Lower lobe of right lung (tissue), 2 donors: Measurements from ENCODE around the gene ATL2. TPM values are rescaled to one million over a fixed set of nuclear protein-coding genes. Genes with fewer than 3 reads are reported as not detected.

ENCODE experiments used
- ATAC-seq, 2 donors: fragments of 200-7000 bp; cut with Tn5 transposase; one replicate each; pipeline ENCODE4 v1.9.1; 2020 to 2022; ENCODE audit warnings: mild to moderate bottlenecking in 2 of 2, moderate library complexity in 2 of 2
- DNase-seq: peaks from one replicate; pipeline ENCODE4 v3.0.0-alpha.2; 2020
- H3K27ac ChIP-seq: fragments of 200-600 bp; one replicate; pipeline ENCODE4 v1.8.0; 2022
- H3K27me3 ChIP-seq: fragments of 200-600 bp; one replicate; pipeline ENCODE4 v1.8.0; 2022; ENCODE audit warnings: low read depth
- H3K36me3 ChIP-seq: fragments of 200-600 bp; one replicate; pipeline ENCODE4 v1.8.0; 2022; ENCODE audit warnings: mild to moderate bottlenecking
- H3K4me1 ChIP-seq: fragments of 200-600 bp; one replicate; pipeline ENCODE4 v1.8.0; 2022
- H3K4me3 ChIP-seq: fragments of 200-600 bp; one replicate; pipeline ENCODE4 v1.8.0; 2022; ENCODE audit warnings: mild to moderate bottlenecking
- H3K9me3 ChIP-seq: fragments of 200-600 bp; one replicate; pipeline ENCODE4 v1.8.0; 2022
- CTCF ChIP-seq: fragments of 200-600 bp; IDR thresholded peaks from one replicate; pipeline ENCODE4 v1.8.0; 2022; ENCODE audit warnings: antibody characterized with exemption, mild to moderate bottlenecking
- intact Hi-C: fragments of 100-400 bp; cut with DNase I; formaldehyde crosslinking; loops from one replicate; pipeline ENCODE4 v1.11.0; 2022
- total RNA-seq: library from RNA; stranded (reverse); fragmentation: NEBNext Ultra II Directional; extraction: Animal tissue kit (Norgen Biotek cat#: 25700); gene quantifications from one replicate; pipeline ENCODE4 v1.2.1, GENCODE V29; 2021
- donor health status: DM: no; HTN: yes; CAD: no; lungs with severe emphysema.

The ATL2 gene
- total RNA-seq, 1 donor from 2014 or later = 62.6 TPM

GRCh38 chr2:38344813-38345212 is 32.3 kb downstream of the ATL2 start:
- DNase-seq = no peak
- ATAC-seq = no peak
- H3K36me3 ChIP-seq = peaks cover 36% of the 10 kb centered on the region
- H3K27ac ChIP-seq = no peak overlapping the region
- no peaks in the 10 kb centered on the region for H3K9me3 ChIP-seq
- no peaks in the 10 kb centered on the region for H3K4me1 ChIP-seq
- no peaks in the 10 kb centered on the region for H3K27me3 ChIP-seq
- intact Hi-C loops = no loop called here
- TF ChIP-seq CTCF = no peak
- no peak overlapping the region for H3K4me3 ChIP-seq

- DNase-seq (no peak), ATAC-seq (no peak)
- intact Hi-C loops = no loop called here
- no peaks in the 10 kb centered on the region for H3K4me1 ChIP-seq
- H3K27me3 ChIP-seq = no peaks in the 10 kb centered on the region
- H3K9me3 ChIP-seq = no peaks in the 10 kb centered on the region
- no peak overlapping the region for H3K27ac ChIP-seq
- TF ChIP-seq CTCF = no peak
- no peak overlapping the region for H3K4me3 ChIP-seq
- H3K36me3 ChIP-seq = peaks cover 43% of the 10 kb centered on the region
These were observed 33.9 kb downstream of the ATL2 start for GRCh38 chr2:38343212-38343611.

- no peak for DNase-seq
- Histone ChIP-seq H3K4me3 (no peak overlapping the region), H3K27me3 (no peaks in the 10 kb centered on the region), H3K27ac (no peak overlapping the region), H3K9me3 (no peaks in the 10 kb centered on the region), H3K36me3 (peaks cover 41% of the 10 kb centered on the region), H3K4me1 (no peaks in the 10 kb centered on the region)
- intact Hi-C loops = no loop called here
- no peak for TF ChIP-seq CTCF
- no peak for ATAC-seq
These were observed 40.5 kb downstream of the ATL2 start for GRCh38 chr2:38336621-38337020.

- no peak overlapping the region for H3K4me3 ChIP-seq
- peaks cover 13% of the 10 kb centered on the region for H3K9me3 ChIP-seq
- ATAC-seq (no peak), DNase-seq (no peak)
- no peak overlapping the region for H3K27ac ChIP-seq
- H3K4me1 ChIP-seq = no peaks in the 10 kb centered on the region
- intact Hi-C loops = no loop called here
- H3K36me3 ChIP-seq = peaks cover 20% of the 10 kb centered on the region
- no peak for TF ChIP-seq CTCF
- no peaks in the 10 kb centered on the region for H3K27me3 ChIP-seq
These were observed 46.3 kb downstream of the ATL2 start for GRCh38 chr2:38330754-38331153.

- TF ChIP-seq CTCF = no peak
- peaks cover under 1% of the 10 kb centered on the region for H3K36me3 ChIP-seq
- H3K4me1 ChIP-seq = peaks cover 2% of the 10 kb centered on the region
- no peak overlapping the region for H3K27ac ChIP-seq
- DNase-seq = no peak
- intact Hi-C loops = no loop called here
- ATAC-seq = no peak
- H3K4me3 ChIP-seq = no peak overlapping the region
- H3K9me3 ChIP-seq = peaks cover 13% of the 10 kb centered on the region
- no peaks in the 10 kb centered on the region for H3K27me3 ChIP-seq
These were observed 49.5 kb downstream of the ATL2 start for GRCh38 chr2:38327580-38327979.

GRCh38 chr2:38323623-38324022 is 53.5 kb downstream of the ATL2 start:
- peaks cover 6% of the 10 kb centered on the region for H3K4me1 ChIP-seq
- intact Hi-C loops = no loop called here

More at GRCh38 chr2:38323623-38324022, 53.5 kb downstream of the ATL2 start:
- ATAC-seq = no peak
- Histone ChIP-seq H3K9me3 (no peaks in the 10 kb centered on the region), H3K36me3 (peaks cover 3% of the 10 kb centered on the region), H3K27ac (no peak overlapping the region), H3K27me3 (no peaks in the 10 kb centered on the region), H3K4me3 (no peak overlapping the region)
- no peak for TF ChIP-seq CTCF
- DNase-seq = no peak
